GM12878 (cell line): ENCODE measurements around the gene PLEKHS1.

Experiments
- ATF7 ChIP-seq: fragments of 450-650 bp; IDR thresholded peaks from 2 replicates; pipeline ENCODE4 v1.6.1; 2016; ENCODE audit warnings: low read depth, mild to moderate bottlenecking
- EP300 ChIP-seq, 2 experiments: fragments of 150-350 bp in 1 of 2; IDR thresholded peaks; 2 replicates each; pipeline ENCODE4 v1.6.1; 2011 to 2012; ENCODE audit warnings: low read depth in 2 of 2, low read length in 2 of 2, borderline replicate concordance in 1 of 2, improper control_type of control experiment in 1 of 2, inconsistent platforms in 1 of 2; ENCODE audit not compliant: control insufficient read depth in 1 of 2
- HDAC2 ChIP-seq: fragments of 200-600 bp; sonication (generic); IDR thresholded peaks from 2 replicates; pipeline ENCODE4 v1.6.1; 2017
- MAX ChIP-seq: IDR thresholded peaks from 2 replicates; pipeline ENCODE4 v1.6.1; 2012; ENCODE audit warnings: low read depth, low read length, improper control_type of control experiment
- NRF1 ChIP-seq: conservative IDR thresholded peaks from 2 replicates; pipeline ENCODE4 v1.6.1; 2011; ENCODE audit warnings: mild to moderate bottlenecking, low read depth, low read length, improper control_type of control experiment
- PAX5 ChIP-seq: IDR thresholded peaks from 2 replicates; pipeline ENCODE4 v1.6.1; 2011; ENCODE audit warnings: low read depth, low read length, borderline replicate concordance
- SMC3 ChIP-seq: IDR thresholded peaks from 2 replicates; pipeline ENCODE4 v1.6.1; 2011; ENCODE audit warnings: low read length, improper control_type of control experiment, borderline replicate concordance
- SUZ12 ChIP-seq: fragments of 200-600 bp; sonication (generic); IDR thresholded peaks from one replicate; pipeline ENCODE4 v1.6.1; 2018; ENCODE audit warnings: antibody characterized with exemption, mild to moderate bottlenecking; ENCODE audit not compliant: unreplicated experiment
- USF2 ChIP-seq: IDR thresholded peaks from 2 replicates; pipeline ENCODE4 v1.6.1; 2011; ENCODE audit warnings: low read depth, low read length, improper control_type of control experiment, borderline replicate concordance
- ZBTB33 ChIP-seq: fragments of 450-650 bp; IDR thresholded peaks from 2 replicates; pipeline ENCODE4 v1.6.1; 2017; ENCODE audit warnings: mild to moderate bottlenecking
- TF ChIP-seq, protein P1 (sequence below), 3 experiments: IDR thresholded peaks in 2 of 3; conservative IDR thresholded peaks in 1 of 3; 2 replicates each; pipeline ENCODE4 v1.5.1; 2011; ENCODE audit warnings: low read depth in 3 of 3, low read length in 3 of 3, mild to moderate bottlenecking in 3 of 3, control low read depth in 2 of 3, moderate library complexity in 2 of 3, inconsistent platforms in 1 of 3, mixed read lengths in 1 of 3; ENCODE audit not compliant: control insufficient read depth in 2 of 3, insufficient read depth in 1 of 3; ENCODE audit errors: extremely low read depth in 1 of 3

GRCh38 chr10:113705344-113705652 is 46.2 kb upstream of the PLEKHS1 start:
- TF ChIP-seq HDAC2 (no peak), SUZ12 (no peak), USF2 (no peak), ZBTB33 (no peak), NRF1 (no peak), MAX (no peak), PAX5 (no peak), EP300 (IDR thresholded peaks at IDR 0.05; ENCODE audit: borderline replicate concordance in 1 of 2, control insufficient read depth in 1 of 2, low read depth in 2 of 2, low read length in 2 of 2) (no peak), SMC3 (no peak), ATF7 (no peak)
- TF ChIP-seq, protein P1, sequence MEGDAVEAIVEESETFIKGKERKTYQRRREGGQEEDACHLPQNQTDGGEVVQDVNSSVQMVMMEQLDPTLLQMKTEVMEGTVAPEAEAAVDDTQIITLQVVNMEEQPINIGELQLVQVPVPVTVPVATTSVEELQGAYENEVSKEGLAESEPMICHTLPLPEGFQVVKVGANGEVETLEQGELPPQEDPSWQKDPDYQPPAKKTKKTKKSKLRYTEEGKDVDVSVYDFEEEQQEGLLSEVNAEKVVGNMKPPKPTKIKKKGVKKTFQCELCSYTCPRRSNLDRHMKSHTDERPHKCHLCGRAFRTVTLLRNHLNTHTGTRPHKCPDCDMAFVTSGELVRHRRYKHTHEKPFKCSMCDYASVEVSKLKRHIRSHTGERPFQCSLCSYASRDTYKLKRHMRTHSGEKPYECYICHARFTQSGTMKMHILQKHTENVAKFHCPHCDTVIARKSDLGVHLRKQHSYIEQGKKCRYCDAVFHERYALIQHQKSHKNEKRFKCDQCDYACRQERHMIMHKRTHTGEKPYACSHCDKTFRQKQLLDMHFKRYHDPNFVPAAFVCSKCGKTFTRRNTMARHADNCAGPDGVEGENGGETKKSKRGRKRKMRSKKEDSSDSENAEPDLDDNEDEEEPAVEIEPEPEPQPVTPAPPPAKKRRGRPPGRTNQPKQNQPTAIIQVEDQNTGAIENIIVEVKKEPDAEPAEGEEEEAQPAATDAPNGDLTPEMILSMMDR (IDR thresholded peaks at IDR 0.05 in 2 of 3, conservative IDR thresholded peaks at IDR 0.05 in 1 of 3; ENCODE audit: control insufficient read depth in 2 of 3, extremely low read depth in 1 of 3, insufficient read depth in 1 of 3, low read depth in 3 of 3, low read length in 3 of 3) = no peak
